ENCODE results near the gene ZNF575.

ZNF575 gene

GRCh38 chr19:43570174-43570791 is 37.3 kb downstream of the ZNF575 start:
- WGBS (ENCODE audit: insufficient coverage, insufficient read length), result no CpG with 5 or more reads among the region's 5 CpGs
- H3K4me1 ChIP-seq (ENCODE audit: control insufficient read depth, insufficient read depth, low read length), result no peaks in the 10 kb centered on the region
- no peaks in the 10 kb centered on the region for H3K27me3 ChIP-seq (ENCODE audit: control insufficient read depth, insufficient read depth, low read length)
- no peak overlapping the region for H3K4me3 ChIP-seq (ENCODE audit: low read length)
- H3K36me3 ChIP-seq (ENCODE audit: control insufficient read depth, insufficient read depth, low read length), result no peaks in the 10 kb centered on the region
- H3K27ac ChIP-seq (ENCODE audit: low read length), result no peak overlapping the region
- DNase-seq (ENCODE audit: low read depth, low spot score), result no peak
- H3K9me3 ChIP-seq (ENCODE audit: control insufficient read depth, insufficient read depth, low read length), result no peaks in the 10 kb centered on the region

DNA sequence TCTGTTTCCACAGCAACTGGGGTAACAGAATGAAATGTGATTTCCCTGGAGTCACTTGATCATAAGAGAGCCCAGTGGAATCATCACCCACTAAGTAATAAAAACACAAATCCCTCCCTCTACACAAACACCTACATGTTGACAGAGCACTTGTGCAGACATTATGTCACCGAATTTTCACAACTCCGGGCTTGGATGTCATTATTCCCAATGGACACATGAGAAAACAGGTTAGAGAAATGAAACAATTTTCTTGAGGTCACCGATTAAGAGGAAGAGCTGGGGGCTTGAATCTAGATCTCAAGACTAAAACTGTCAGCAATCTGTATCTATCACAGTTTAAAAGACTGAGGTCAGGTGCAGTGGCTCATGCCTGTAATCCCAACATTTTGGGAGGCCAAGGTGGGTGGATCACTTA is 39.2 kb downstream of the ZNF575 start:
- H3K27ac ChIP-seq (ENCODE audit: low read length), result no peak overlapping the region
- WGBS (ENCODE audit: insufficient coverage, insufficient read length), result no CpG with 5 or more reads among the region's 3 CpGs
- H3K4me3 ChIP-seq (ENCODE audit: low read length), result no peak overlapping the region
- no peaks in the 10 kb centered on the region for H3K27me3 ChIP-seq (ENCODE audit: control insufficient read depth, insufficient read depth, low read length)
- no peaks in the 10 kb centered on the region for H3K9me3 ChIP-seq (ENCODE audit: control insufficient read depth, insufficient read depth, low read length)
- 0 out of 2 replicates have a peak, but pooled peaks cover 2% of the 10 kb centered on the region for H3K4me1 ChIP-seq (ENCODE audit: control insufficient read depth, insufficient read depth, low read length)
- H3K36me3 ChIP-seq (ENCODE audit: control insufficient read depth, insufficient read depth, low read length), result no peaks in the 10 kb centered on the region
- DNase-seq (ENCODE audit: low read depth, low spot score), result no peak

DNA sequence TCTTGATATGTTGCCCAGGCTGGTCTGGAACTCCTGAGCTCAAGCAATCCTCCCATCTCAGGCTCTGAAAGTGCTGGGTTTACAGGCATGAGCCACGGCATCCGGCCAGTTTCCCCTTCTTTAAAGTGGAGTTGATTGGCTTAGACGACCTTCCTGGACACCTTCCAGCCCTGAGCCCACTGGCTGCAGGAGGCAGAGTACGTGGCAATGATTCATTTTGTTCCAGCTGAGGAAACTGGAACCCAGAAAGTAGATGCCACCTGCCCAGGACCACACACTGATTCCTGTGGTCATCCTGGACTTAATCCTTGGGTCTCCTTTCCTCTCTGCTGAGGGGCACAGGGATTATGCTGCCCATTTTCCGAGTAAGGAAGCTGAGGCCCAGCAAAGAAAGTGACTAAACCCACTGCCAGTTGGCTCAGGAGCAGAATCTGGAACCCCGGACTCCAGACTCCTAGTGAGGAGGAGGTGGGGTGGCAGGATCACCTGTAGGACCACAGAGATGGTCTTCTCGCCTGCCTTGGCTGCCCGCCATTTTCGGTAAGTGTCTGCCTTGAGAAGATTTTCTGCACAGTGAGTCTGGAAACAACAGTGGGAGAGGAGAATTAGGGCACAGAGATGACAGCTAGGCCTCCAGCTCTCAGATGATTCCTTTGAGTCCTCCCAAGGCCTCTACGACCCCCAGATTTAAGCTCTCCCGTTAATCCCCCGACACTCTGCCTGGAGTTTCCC is 41.6 kb downstream of the ZNF575 start:
- Histone ChIP-seq H3K4me1 (ENCODE audit: control insufficient read depth, insufficient read depth, low read length) (0 out of 2 replicates have a peak, but pooled peaks cover 2% of the 10 kb centered on the region), H3K9me3 (ENCODE audit: control insufficient read depth, insufficient read depth, low read length) (no peaks in the 10 kb centered on the region), H3K27ac (ENCODE audit: low read length) (no peak overlapping the region), H3K4me3 (ENCODE audit: low read length) (peak overlapping the region; percentile 78; the same call in 1 of the 2 replicates), H3K27me3 (ENCODE audit: control insufficient read depth, insufficient read depth, low read length) (no peaks in the 10 kb centered on the region), H3K36me3 (ENCODE audit: control insufficient read depth, insufficient read depth, low read length) (no peaks in the 10 kb centered on the region)
- no peak for DNase-seq (ENCODE audit: low read depth, low spot score)
- WGBS (ENCODE audit: insufficient coverage, insufficient read length), result no CpG with 5 or more reads among the region's 12 CpGs

DNA sequence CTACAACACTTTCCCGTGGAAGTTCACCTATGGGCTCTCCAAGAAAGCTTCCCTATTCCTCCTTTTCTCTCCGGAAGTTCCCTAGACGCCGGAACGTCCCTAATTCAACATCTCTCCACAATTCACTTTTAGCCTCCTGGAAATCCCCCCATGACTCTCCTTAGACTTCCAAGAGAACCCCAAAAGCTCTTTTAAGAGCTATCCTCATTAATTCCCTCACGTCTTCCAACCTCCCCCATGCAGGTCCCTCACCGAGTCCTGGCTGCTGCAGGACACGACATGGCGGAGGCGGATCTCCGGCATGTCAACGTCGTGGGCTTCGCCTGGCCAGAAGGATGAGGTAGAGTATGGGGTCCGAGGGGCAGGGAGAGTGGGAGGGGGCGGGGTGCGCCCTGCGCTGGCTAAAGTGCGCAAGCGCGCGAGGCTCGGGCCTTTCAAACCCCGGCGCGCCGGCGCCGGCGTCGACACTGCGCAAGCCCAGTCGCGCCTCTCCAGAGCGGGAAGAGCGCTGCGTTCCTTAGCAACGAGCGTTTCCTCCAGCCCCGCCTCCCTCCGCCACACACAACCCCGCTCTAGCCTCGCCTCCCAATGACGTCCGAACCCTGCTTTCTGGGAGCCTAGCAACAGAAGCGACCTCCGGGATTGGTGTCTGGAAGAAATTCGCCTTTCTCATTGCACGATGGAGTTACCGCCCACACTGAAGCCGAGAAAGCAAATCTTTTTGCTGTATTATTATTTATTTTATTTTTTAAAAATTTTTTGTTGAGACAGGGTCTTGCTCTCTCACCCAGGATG is 42.4 kb downstream of the ZNF575 start, which contains the start of the genes PINLYP and XRCC1:
PINLYP (plus strand) TSS at position 646 of the 795 bp plus-strand sequence. CDS start 1,391 bp downstream, outside the sequence.
XRCC1 (minus strand) TSS at position 372 of the 795 bp plus-strand sequence; CDS start at position 303, 69 bp downstream.
- H3K9me3 ChIP-seq (ENCODE audit: control insufficient read depth, insufficient read depth, low read length), result no peaks in the 10 kb centered on the region
- DNase-seq (ENCODE audit: low read depth, low spot score), result peak; percentile 98
- no CpG with 5 or more reads among the region's 51 CpGs for WGBS (ENCODE audit: insufficient coverage, insufficient read length)
- H3K27ac ChIP-seq (ENCODE audit: low read length), result no peak within 1 kb of the TSS
- no peaks in the 10 kb centered on the region for H3K36me3 ChIP-seq (ENCODE audit: control insufficient read depth, insufficient read depth, low read length)
- H3K4me3 ChIP-seq (ENCODE audit: low read length), result peak within 1 kb of the TSS; percentile 78; the same call in 1 of the 2 replicates
- 0 out of 2 replicates have a peak, but pooled peaks cover 2% of the 10 kb centered on the region for H3K4me1 ChIP-seq (ENCODE audit: control insufficient read depth, insufficient read depth, low read length)
- no peaks in the 10 kb centered on the region for H3K27me3 ChIP-seq (ENCODE audit: control insufficient read depth, insufficient read depth, low read length)

- no peak for DNase-seq (ENCODE audit: low read depth, low spot score)
- H3K36me3 ChIP-seq (ENCODE audit: control insufficient read depth, insufficient read depth, low read length), result no peaks in the 10 kb centered on the region
- WGBS (ENCODE audit: insufficient coverage, insufficient read length), result no CpG with 5 or more reads among the region's 37 CpGs
- H3K9me3 ChIP-seq (ENCODE audit: control insufficient read depth, insufficient read depth, low read length), result no peaks in the 10 kb centered on the region
- H3K27me3 ChIP-seq (ENCODE audit: control insufficient read depth, insufficient read depth, low read length), result no peaks in the 10 kb centered on the region
- 0 out of 2 replicates have a peak, but pooled peaks cover 2% of the 10 kb centered on the region for H3K4me1 ChIP-seq (ENCODE audit: control insufficient read depth, insufficient read depth, low read length)
- peak overlapping the region; percentile 7; the same call in 1 of the 2 replicates for H3K4me3 ChIP-seq (ENCODE audit: low read length)
- no peak overlapping the region for H3K27ac ChIP-seq (ENCODE audit: low read length)
Observed at GRCh38 chr19:43575955-43576878, 43.2 kb downstream of the ZNF575 start.

- Histone ChIP-seq H3K9me3 (ENCODE audit: control insufficient read depth, insufficient read depth, low read length) (no peaks in the 10 kb centered on the region), H3K4me3 (ENCODE audit: low read length) (no peak overlapping the region), H3K27ac (ENCODE audit: low read length) (no peak overlapping the region), H3K27me3 (ENCODE audit: control insufficient read depth, insufficient read depth, low read length) (no peaks in the 10 kb centered on the region), H3K4me1 (ENCODE audit: control insufficient read depth, insufficient read depth, low read length) (0 out of 2 replicates have a peak, but pooled peaks cover 2% of the 10 kb centered on the region), H3K36me3 (ENCODE audit: control insufficient read depth, insufficient read depth, low read length) (no peaks in the 10 kb centered on the region)
- no peak for DNase-seq (ENCODE audit: low read depth, low spot score)
- 100% methylated on average over 1 of the region's 3 CpGs for WGBS (ENCODE audit: insufficient coverage, insufficient read length)
Observed at GRCh38 chr19:43578787-43579186, 45.8 kb downstream of the ZNF575 start.

- no CpG with 5 or more reads among the region's 7 CpGs for WGBS (ENCODE audit: insufficient coverage, insufficient read length)
Observed at GRCh38 chr19:43581467-43581866, 48.5 kb downstream of the ZNF575 start.

DNA sequence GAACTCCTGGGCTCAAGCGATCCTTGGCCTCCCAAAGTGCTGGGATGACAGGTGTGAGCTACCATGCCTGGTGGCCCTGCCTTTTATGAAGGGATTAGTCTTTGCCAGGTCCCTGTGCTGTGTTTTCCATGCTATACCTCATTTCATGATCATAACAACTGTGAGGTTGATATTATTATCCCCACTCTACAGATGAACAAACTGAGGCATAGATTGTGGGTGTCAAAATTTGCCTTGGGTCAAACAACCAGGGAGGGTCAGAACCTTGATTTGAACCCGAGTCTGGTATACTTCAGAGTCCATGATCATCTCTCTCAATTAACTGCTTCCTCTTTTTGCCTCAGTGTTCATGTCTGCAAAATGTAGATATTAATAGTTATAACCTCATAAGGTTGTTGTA is 49.5 kb downstream of the ZNF575 start:
- H3K4me1 ChIP-seq (ENCODE audit: control insufficient read depth, insufficient read depth, low read length), result no peaks in the 10 kb centered on the region
- H3K4me3 ChIP-seq (ENCODE audit: low read length), result no peak overlapping the region
- WGBS (ENCODE audit: insufficient coverage, insufficient read length), result no CpG with 5 or more reads among the region's 2 CpGs
- H3K27ac ChIP-seq (ENCODE audit: low read length), result no peak overlapping the region
- H3K36me3 ChIP-seq (ENCODE audit: control insufficient read depth, insufficient read depth, low read length), result no peaks in the 10 kb centered on the region
- no peaks in the 10 kb centered on the region for H3K9me3 ChIP-seq (ENCODE audit: control insufficient read depth, insufficient read depth, low read length)
- no peaks in the 10 kb centered on the region for H3K27me3 ChIP-seq (ENCODE audit: control insufficient read depth, insufficient read depth, low read length)
- DNase-seq (ENCODE audit: low read depth, low spot score), result no peak

More at GRCh38 chr19:43581467-43581866, 48.5 kb downstream of the ZNF575 start:
- no peak overlapping the region for H3K27ac ChIP-seq (ENCODE audit: low read length)
- DNase-seq (ENCODE audit: low read depth, low spot score), result no peak
- no peaks in the 10 kb centered on the region for H3K36me3 ChIP-seq (ENCODE audit: control insufficient read depth, insufficient read depth, low read length)
- H3K27me3 ChIP-seq (ENCODE audit: control insufficient read depth, insufficient read depth, low read length), result no peaks in the 10 kb centered on the region
- H3K4me1 ChIP-seq (ENCODE audit: control insufficient read depth, insufficient read depth, low read length), result 0 out of 2 replicates have a peak, but pooled peaks cover under 1% of the 10 kb centered on the region
- H3K9me3 ChIP-seq (ENCODE audit: control insufficient read depth, insufficient read depth, low read length), result no peaks in the 10 kb centered on the region
- no peak overlapping the region for H3K4me3 ChIP-seq (ENCODE audit: low read length)

DNA sequence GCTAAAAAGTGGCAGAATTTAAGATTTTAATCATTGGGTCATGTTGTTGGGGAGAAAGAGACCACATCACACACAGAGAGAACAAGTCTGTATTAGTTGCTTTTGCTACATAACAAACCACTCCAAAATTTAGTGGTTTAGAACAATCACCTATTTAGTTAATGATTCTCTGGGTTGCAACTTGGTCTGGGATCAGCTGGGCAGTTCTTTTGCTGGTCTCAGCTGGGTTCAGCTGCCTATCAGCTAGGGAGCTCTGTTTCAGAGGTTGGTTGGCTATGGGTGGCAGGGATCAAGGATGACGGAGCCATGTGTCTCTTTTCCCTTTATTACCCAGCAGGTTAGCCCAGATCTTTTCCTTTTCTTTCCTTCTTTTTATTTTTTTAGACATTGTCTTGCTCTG is 51.5 kb downstream of the ZNF575 start:
- WGBS (ENCODE audit: insufficient coverage, insufficient read length), result no CpG with 5 or more reads among the region's 1 CpG
- H3K27ac ChIP-seq (ENCODE audit: low read length), result no peak overlapping the region
- H3K9me3 ChIP-seq (ENCODE audit: control insufficient read depth, insufficient read depth, low read length), result no peaks in the 10 kb centered on the region
- H3K4me1 ChIP-seq (ENCODE audit: control insufficient read depth, insufficient read depth, low read length), result no peaks in the 10 kb centered on the region
- no peaks in the 10 kb centered on the region for H3K27me3 ChIP-seq (ENCODE audit: control insufficient read depth, insufficient read depth, low read length)
- DNase-seq (ENCODE audit: low read depth, low spot score), result no peak
- H3K4me3 ChIP-seq (ENCODE audit: low read length), result no peak overlapping the region
- H3K36me3 ChIP-seq (ENCODE audit: control insufficient read depth, insufficient read depth, low read length), result no peaks in the 10 kb centered on the region
